ENCODE results near the gene ITPR3. TPM values are rescaled to one million over a fixed set of nuclear protein-coding genes. Genes with fewer than 3 reads are reported as not detected.

ITPR3 gene
- polyA plus RNA-seq, 1 donor (not counting 4 experiments of a cell fraction or from before 2014, with no cell fraction given): 43.3 TPM

GRCh38 chr6:33621711-33622388 is 728 bp downstream of the ITPR3 start:
- Histone ChIP-seq H4K20me1 (ENCODE audit: control insufficient read depth, extremely low read depth, insufficient read depth, low read length) (peaks cover 8% of the 10 kb centered on the region), H3K27ac (ENCODE audit: control insufficient read depth, insufficient read depth, low read length) (peak overlapping the region; percentile 81), H3K9ac (ENCODE audit: control insufficient read depth, extremely low read depth, insufficient read depth, low read length) (peak overlapping the region; percentile 92), H3K27me3 (ENCODE audit: control insufficient read depth, extremely low read depth, insufficient read depth, low read length) (no peaks in the 10 kb centered on the region), H3K4me1 (ENCODE audit: control insufficient read depth, extremely low read depth, insufficient read depth, low read length) (peaks cover 40% of the 10 kb centered on the region), H3K9me1 (ENCODE audit: control insufficient read depth, extremely low read depth, insufficient read depth, low read length) (no peaks in the 10 kb centered on the region), H3K4me3 (ENCODE audit: control insufficient read depth in 2 of 3, extremely low read depth in 1 of 3, insufficient read depth in 2 of 3, low read depth in 1 of 3, low read length in 3 of 3) (peak overlapping the region; percentile 69 to 96 (median 90)), H2AFZ (ENCODE audit: control insufficient read depth, low read length) (no peak overlapping the region), H3K9me3 (ENCODE audit: control insufficient read depth, low read depth, low read length) (no peaks in the 10 kb centered on the region), H3K36me3 (ENCODE audit: control insufficient read depth in 2 of 2, extremely low read depth in 1 of 2, insufficient read depth in 2 of 2, low read length in 2 of 2) (peaks cover 11 to 22% of the 10 kb centered on the region in 2 experiments), H3K79me2 (ENCODE audit: control insufficient read depth, insufficient read depth, low read length) (peaks cover 54% of the 10 kb centered on the region), H3K4me2 (ENCODE audit: control insufficient read depth, extremely low read depth, insufficient read depth, low read depth, low read length) (peak overlapping the region; percentile 98)
- no peak for FAIRE-seq
- no peak for DNase-seq (ENCODE audit: low read depth, low spot score)
- TF ChIP-seq CTCF (optimal IDR thresholded peaks at IDR 0.05 in 1 of 3, IDR thresholded peaks at IDR 0.05 in 1 of 3, conservative IDR thresholded peaks at IDR 0.05 in 1 of 3; ENCODE audit: extremely low read depth in 1 of 3, insufficient read depth in 2 of 3, low read length in 3 of 3) (no peak), EZH2 (IDR thresholded peaks at IDR 0.05; ENCODE audit: low read length) (no peak)
- dilution Hi-C loops (cut with MboI; ENCODE audit: extremely low pct_ligation_motif_present, low sequenced_read_pairs): no loop called here

- no peaks in the 10 kb centered on the region for H3K9me3 ChIP-seq (ENCODE audit: control insufficient read depth, low read depth, low read length)
- H3K27ac ChIP-seq (ENCODE audit: control insufficient read depth, insufficient read depth, low read length): peak overlapping the region; percentile 81
- dilution Hi-C loops (cut with MboI; ENCODE audit: extremely low pct_ligation_motif_present, low sequenced_read_pairs): no loop called here
- peak overlapping the region; percentile 92 for H3K9ac ChIP-seq (ENCODE audit: control insufficient read depth, extremely low read depth, insufficient read depth, low read length)
- no peaks in the 10 kb centered on the region for H3K9me1 ChIP-seq (ENCODE audit: control insufficient read depth, extremely low read depth, insufficient read depth, low read length)
- DNase-seq (ENCODE audit: low read depth, low spot score): no peak
- H4K20me1 ChIP-seq (ENCODE audit: control insufficient read depth, extremely low read depth, insufficient read depth, low read length): peaks cover 8% of the 10 kb centered on the region
- H3K36me3 ChIP-seq (ENCODE audit: control insufficient read depth in 2 of 2, extremely low read depth in 1 of 2, insufficient read depth in 2 of 2, low read length in 2 of 2): peaks cover 15 to 24% of the 10 kb centered on the region in 2 experiments
- no peak overlapping the region for H2AFZ ChIP-seq (ENCODE audit: control insufficient read depth, low read length)
- H3K4me3 ChIP-seq (ENCODE audit: control insufficient read depth in 2 of 3, extremely low read depth in 1 of 3, insufficient read depth in 2 of 3, low read depth in 1 of 3, low read length in 3 of 3): peak overlapping the region; percentile 69 to 96 (median 90)
- TF ChIP-seq EZH2 (IDR thresholded peaks at IDR 0.05; ENCODE audit: low read length) (no peak), CTCF (optimal IDR thresholded peaks at IDR 0.05 in 1 of 3, IDR thresholded peaks at IDR 0.05 in 1 of 3, conservative IDR thresholded peaks at IDR 0.05 in 1 of 3; ENCODE audit: extremely low read depth in 1 of 3, insufficient read depth in 2 of 3, low read length in 3 of 3) (no peak)
- peaks cover 44% of the 10 kb centered on the region for H3K4me1 ChIP-seq (ENCODE audit: control insufficient read depth, extremely low read depth, insufficient read depth, low read length)
- FAIRE-seq: no peak
- peaks cover 63% of the 10 kb centered on the region for H3K79me2 ChIP-seq (ENCODE audit: control insufficient read depth, insufficient read depth, low read length)
- H3K4me2 ChIP-seq (ENCODE audit: control insufficient read depth, extremely low read depth, insufficient read depth, low read depth, low read length): peak overlapping the region; percentile 98
- no peaks in the 10 kb centered on the region for H3K27me3 ChIP-seq (ENCODE audit: control insufficient read depth, extremely low read depth, insufficient read depth, low read length)
These were observed 1.6 kb downstream of the ITPR3 start for GRCh38 chr6:33622456-33623431.

Data from keratinocyte (primary cell).